Hematopoietic multipotent progenitor cell treated with erythropoietin and hydrocortisone succinate and interleukin-3 and kit ligand, for 6 days (in vitro differentiated cells): ENCODE data around the gene EMP3.

Source experiments
- DNase-seq: peaks from one replicate; pipeline ENCODE4 v3.0.0-alpha.2; 2015

The EMP3 gene

DNA sequence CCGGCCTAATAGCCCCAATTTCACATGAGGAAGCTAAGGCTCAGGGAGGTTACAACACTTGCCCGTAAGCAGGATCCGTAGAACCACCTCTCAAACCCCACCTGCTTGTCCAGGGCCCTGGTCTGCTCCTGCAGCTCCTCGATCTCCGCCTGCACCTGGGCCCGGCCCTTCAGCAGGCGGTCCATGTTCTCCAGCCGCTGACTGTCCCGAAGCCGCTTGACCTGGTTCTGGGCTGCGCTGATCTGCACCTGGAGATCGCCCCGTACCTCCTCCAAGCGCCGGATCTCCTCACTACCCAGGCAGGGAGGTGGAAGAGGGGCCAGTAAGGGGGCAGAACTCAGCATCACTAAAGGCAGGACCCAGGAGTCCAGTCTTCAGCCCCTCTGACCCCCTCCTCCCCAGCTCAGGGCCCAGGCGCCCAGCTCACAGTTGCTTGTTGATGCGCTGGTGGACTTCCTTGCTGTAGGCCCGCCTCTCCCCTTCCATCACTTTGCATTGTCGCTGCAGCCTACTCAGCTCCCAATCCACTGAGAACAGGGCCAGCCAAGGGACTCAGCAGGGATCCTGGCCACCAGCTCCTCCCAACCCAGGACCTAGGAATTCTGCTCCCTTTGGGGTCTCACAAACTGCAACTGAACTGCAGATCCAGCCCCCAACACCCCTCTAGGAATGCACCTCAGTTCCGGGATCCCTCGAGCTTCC lies 6.9 kb upstream of the EMP3 start:
- DNase-seq, result no peak

GRCh38 chr19:48319647-48320541 lies 5.5 kb upstream of the EMP3 start:
- peak; percentile 90 for DNase-seq

DNA sequence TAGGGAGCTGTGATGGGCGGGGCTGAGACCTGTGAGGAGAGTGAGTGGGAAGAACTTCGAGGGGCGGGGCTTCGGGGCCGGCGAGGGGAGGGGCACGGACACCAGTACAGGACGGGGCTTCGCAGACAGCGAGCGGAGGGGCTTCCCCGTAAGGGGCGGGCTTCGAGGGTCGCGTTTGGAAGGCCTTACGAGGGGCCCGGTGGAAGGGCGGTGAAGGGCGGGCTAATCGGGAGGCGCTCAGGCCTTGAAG lies 4.1 kb upstream of the EMP3 start:
- peak; percentile 100 for DNase-seq

GRCh38 chr19:48321622-48322591 lies 3.4 kb upstream of the EMP3 start:
- peak; percentile 98 for DNase-seq

DNA sequence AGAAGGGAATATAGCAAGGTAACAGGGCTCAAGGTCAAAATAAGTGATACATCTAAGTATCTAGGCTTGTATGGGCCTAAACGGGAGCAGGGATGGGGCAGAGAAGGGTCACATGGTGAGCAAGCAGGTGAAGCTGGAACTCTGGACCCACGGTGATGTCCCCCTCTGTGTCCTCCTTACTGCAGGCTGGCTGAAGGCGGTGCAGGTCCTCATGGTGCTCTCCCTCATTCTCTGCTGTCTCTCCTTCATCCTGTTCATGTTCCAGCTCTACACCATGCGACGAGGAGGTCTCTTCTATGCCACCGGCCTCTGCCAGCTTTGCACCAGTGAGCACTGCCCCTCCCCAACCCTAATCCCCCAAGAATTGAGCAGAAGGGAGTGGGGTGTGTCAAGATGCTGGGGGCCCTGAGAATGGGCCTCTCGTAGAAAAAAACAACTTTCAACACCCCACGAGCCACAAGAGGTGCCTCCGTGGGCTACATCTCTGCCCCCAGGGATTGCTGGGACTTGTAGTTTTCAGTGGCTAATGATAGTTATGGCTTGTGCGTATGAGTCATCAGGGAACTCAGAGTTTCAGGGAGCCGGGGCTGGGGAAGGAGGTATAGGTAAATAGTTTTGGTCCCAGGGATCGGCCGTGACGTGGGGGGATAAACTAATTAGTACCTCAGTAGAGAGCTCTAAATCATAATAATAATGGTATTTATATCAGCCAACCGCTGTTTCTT lies 4.0 kb downstream of the EMP3 start:
- DNase-seq, result peak; percentile 80

- DNase-seq, result peak; percentile 96
Observed at GRCh38 chr19:48330012-48330681, 4.8 kb downstream of the EMP3 start.

DNA sequence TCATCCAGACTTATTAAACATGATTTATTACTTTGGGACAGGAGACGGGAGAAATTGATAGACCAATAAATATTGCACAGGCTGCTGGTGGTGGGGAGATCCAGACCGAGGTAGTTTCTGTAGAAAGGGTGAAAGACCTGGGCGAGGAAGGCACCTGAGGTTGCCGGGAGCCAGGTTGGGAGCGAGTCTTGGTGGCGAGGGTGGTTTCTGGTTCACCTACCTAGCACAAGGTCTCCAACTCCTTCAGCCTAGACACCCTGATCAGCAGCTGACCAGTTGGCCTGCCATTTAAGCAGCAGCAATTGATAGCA lies 7.0 kb downstream of the EMP3 start:
- no peak for DNase-seq

- DNase-seq, result peak; percentile 100
Observed at GRCh38 chr19:48332662-48333466, 7.5 kb downstream of the EMP3 start.

GRCh38 chr19:48333467-48334384 lies 8.4 kb downstream of the EMP3 start:
- DNase-seq, result peak; percentile 97

GRCh38 chr19:48338253-48338755 lies 13.0 kb downstream of the EMP3 start:
- no peak for DNase-seq

DNA sequence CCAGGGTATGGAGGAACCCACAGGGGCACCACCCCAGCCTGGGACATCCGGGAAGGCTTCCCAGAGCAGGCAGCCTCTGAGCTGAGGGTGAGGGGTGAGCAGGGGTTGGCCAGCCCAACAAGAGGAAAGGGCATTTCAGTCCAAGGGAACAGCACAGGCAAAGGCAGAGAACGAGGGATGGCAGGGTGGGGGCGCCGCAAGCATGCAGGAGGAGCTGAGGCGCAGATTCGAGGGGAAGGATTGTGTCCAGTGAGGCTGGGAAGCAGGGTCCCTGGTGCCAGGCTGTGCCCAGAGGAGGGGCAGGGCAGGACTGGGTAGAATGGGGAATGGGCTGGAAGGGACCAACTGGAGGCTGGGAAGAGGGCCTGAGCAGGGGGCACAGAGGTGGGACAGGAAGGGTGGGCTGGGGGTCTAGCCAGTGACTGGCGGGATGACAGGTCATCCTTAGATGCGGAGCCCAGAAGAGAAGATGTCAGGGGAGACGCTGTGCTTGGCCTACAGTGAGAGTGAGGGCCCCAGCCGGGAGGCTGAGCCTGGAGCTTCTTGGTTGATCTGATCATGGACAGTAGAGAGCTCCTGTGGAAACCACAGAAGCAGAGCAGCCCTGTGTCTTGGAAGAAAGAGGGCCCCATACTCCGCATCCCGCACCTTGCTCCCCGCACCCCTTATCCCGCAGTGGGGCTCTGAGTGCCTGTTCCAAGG lies 13.6 kb downstream of the EMP3 start:
- no peak for DNase-seq

DNA sequence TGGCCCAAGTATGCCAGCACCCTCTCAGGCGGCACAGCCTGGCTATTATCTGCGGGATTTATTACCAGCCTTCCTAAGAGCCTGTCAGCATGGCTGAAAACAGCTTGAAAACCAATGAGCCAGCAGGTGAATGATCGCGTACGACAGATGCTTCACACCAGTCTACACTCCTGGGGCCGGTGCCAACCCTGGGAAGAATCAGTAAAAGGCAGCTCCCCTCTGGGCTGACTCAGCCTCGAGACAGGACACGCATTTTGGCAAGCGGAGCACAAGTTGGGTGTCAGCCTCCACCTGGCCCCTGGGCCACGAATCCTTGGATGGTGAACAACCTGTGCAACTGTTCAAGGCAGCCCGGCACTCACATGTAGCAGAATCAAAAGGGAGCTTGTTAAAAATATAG lies 15.6 kb downstream of the EMP3 start:
- no peak for DNase-seq

DNA sequence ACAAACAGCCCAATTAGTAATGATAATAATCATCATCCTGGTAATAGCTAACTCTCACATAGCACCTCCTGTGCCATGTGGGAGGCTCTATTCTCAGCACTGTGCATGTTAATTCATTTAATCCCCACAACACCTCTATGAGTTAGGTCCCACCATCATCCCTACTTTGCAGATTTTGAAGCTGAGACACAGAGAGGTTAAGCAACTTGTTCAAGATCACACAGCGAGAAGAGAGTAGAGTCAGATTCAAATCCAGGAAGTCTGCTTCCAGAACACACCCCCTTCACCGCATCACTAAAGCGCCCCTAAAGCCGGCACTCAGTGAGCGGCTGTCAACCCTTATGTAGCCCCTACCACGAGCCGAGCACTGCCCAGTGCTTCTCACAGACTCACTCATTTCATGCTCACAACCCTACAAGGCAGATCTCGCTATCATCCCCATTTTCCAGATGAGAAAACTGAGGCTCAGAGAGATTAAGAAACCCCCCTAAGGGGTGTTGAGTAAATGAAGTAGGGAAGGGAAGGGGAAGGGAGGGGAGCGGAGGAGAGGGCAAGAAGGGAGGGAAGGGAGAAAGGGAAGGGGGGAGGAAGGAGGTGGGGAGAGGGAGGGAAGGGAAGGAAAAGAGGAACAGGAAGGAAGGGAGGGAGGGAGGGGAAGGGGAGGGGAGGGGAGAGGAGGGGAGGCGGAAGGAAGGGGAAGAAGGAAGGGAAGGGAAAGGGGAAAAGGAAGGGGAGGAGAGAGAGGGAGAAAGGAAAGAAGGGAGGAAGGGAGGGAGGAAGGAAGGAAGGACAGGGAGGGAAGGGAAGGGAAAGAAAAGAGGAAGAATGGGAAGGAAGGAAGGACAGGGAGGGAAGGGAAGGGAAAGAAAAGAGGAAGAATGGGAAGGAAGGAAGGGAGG lies 16.4 kb downstream of the EMP3 start:
- no peak for DNase-seq

DNA sequence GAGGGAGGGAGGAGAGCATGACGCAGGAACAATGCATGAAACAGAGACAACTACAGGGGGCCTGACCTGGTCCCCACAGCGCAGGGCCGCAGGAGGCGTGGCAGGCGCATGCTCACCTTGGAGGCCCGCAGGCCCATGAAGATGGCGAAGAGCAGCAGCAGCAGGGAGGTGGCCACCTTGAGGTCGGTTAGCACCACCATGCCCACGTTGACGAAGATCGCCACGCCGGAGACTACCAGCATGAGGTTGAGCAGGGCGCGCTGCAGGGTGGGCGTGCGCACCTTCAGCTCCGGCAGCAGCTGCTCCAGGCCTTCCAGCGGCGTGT lies 17.0 kb downstream of the EMP3 start:
- no peak for DNase-seq

- DNase-seq, result no peak
Observed at GRCh38 chr19:48342841-48343540, 17.6 kb downstream of the EMP3 start.

DNA sequence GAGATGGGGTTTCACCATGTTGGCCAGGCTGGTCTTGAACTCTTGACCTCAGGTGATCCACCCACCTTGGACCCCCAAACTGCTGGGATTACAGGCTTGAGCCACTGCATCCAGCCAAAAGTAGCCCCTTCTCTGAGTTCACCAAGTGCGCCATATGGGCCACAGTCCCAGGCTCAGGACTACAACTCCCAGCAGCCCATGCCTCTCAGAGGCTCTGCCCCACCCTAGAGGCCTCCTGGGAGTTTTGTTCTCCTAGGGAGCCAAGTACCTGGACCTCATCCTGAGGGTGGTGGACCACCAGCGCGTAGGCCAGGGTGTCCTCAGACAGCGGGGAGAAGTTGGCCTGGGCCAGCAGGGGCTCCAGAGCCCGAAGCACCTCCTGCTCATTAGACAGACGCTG lies 19.5 kb downstream of the EMP3 start:
- peak; percentile 46 for DNase-seq

GRCh38 chr19:48346191-48346590 lies 20.8 kb downstream of the EMP3 start:
- peak; percentile 55 for DNase-seq

DNA sequence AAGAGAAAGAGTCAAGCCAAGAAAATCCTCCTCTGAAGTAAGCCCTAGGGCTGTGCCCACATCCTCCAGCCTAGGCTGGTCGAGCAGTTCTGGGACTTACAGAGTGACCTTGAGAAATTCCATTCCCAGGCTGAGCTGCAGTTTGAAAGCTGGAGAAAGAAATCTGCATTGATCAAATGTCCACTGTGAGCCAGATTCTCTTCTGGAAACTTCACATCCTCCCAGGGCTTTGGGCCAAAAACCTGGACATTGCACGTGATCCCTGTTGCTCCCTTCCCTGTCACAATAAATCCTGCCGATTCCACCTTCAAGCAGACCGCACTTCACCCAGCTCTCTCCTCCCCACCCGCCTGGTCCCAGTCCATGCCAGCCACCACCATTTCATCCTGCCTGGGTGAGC lies 22.7 kb downstream of the EMP3 start:
- DNase-seq, result no peak
